Heart right ventricle (tissue), 16 donors: ENCODE results near the gene NEBL. TPM values are rescaled to one million over a fixed set of nuclear protein-coding genes. Genes with fewer than 3 reads are reported as not detected.

Experiments used
- ATAC-seq, 8 donors: fragments of 200-7000 bp; cut with Tn5 transposase; one replicate each; pipeline ENCODE4 v1.9.1; 2020; ENCODE audit warnings: mild to moderate bottlenecking in 8 of 8, moderate library complexity in 8 of 8, moderate number of reproducible peaks in 1 of 8
- DNase-seq, 2 donors: peaks; one replicate each; pipeline ENCODE4 v3.0.0-alpha.2; 2020
- H3K27ac ChIP-seq, 10 donors: fragments of 200-600 bp; sonication (generic) in 2 of 10; one replicate each; pipeline versions ENCODE4 v1.5.0 to v1.8.0; 2020 to 2022; ENCODE audit warnings: mild to moderate bottlenecking in 3 of 10
- H3K27me3 ChIP-seq, 7 donors: fragments of 200-600 bp; one replicate each; pipeline ENCODE4 v1.8.0; 2021 to 2022; ENCODE audit warnings: mild to moderate bottlenecking in 2 of 7
- H3K36me3 ChIP-seq, 9 donors: fragments of 200-600 bp; sonication (generic) in 1 of 9; one replicate each; pipeline versions ENCODE4 v1.5.0 to v1.8.0; 2020 to 2022; ENCODE audit warnings: mild to moderate bottlenecking in 2 of 9
- H3K4me1 ChIP-seq, 9 donors: fragments of 200-600 bp; sonication (generic) in 1 of 9; one replicate each; pipeline versions ENCODE4 v1.5.0 to v1.8.0; 2020 to 2022; ENCODE audit warnings: mild to moderate bottlenecking in 4 of 9
- H3K4me3 ChIP-seq, 10 donors: fragments of 200-600 bp; sonication (generic) in 2 of 10; one replicate each; pipeline versions ENCODE4 v1.5.0 to v1.8.0; 2020 to 2022; ENCODE audit warnings: mild to moderate bottlenecking in 7 of 10, moderate library complexity in 2 of 10
- H3K9me3 ChIP-seq, 11 donors: fragments of 200-600 bp in 10 of 11; sonication (generic) in 2 of 11; one replicate each; pipeline versions ENCODE4 v1.5.0 to v1.8.0; 2013 to 2022; ENCODE audit warnings: mild to moderate bottlenecking in 2 of 11, control low read depth in 1 of 11, moderate library complexity in 1 of 11
- WGBS, 2 donors: extraction: QIAGEN DNeasy Blood & Tissue Kit; methylation state at CpG; one replicate each; pipeline ENCODE4 v1.1.7; 2013; ENCODE audit warnings: inconsistent platforms in 1 of 2; 5-methylcytosine and 5-hydroxymethylcytosine counted together
- intact Hi-C, 10 donors: fragments of 100-400 bp; cut with DNase I; formaldehyde crosslinking; loops; one replicate each; pipeline versions ENCODE4 v1.11.1 to v1.14.2; 2022
- polyA plus RNA-seq, 2 donors: library from polyadenylated mRNA; stranded (reverse); fragments of 200-250 nt; gene quantifications; one replicate each; pipeline ENCODE4 v1.2.3, GENCODE V29; 2013
- total RNA-seq, 10 donors: library from RNA; stranded (reverse); fragmentation: NEBNext Ultra II Directional in 3 of 10; extraction: Animal tissue kit (Norgen Biotek cat#: 25700) in 3 of 10; gene quantifications; one replicate each; pipeline versions ENCODE4 v1.2.1 to v1.2.4, GENCODE V29; 2021 to 2023
- TF ChIP-seq, protein P1 (sequence below), 9 donors: fragments of 200-600 bp; sonication (generic) in 2 of 9; IDR thresholded peaks; one replicate each; pipeline versions ENCODE4 v1.5.0 to v1.8.0; 2021 to 2022; ENCODE audit warnings: antibody characterized with exemption in 9 of 9, mild to moderate bottlenecking in 5 of 9, moderate library complexity in 1 of 9
- donor health status: Arrhythmogenic right ventricular cardiomyopathy.
- donor health status: ischemic (EF 13 %, LVEDD 7.1; RV severe dilation, severe dysfunction).
- donor health status: healthy with polysubstance abuse.
- donor health status: DM: no; HTN: yes; CAD: no.
- donor health status: DM: no; HTN: no; CAD: no.
- donor health status: ischemic (EF 25% LVEDD 6.9; RV normal size, moderate dysfunction).
- donor health status: ischemic (EF 25% LVEDD 5.7; RV mildly dilated, moderate dysfunction).
- donor health status: healthy.
- donor health status: DM: yes; HTN: yes; CAD: no.
- donor health status: Ischemic cardiomyopathy.
- donor health status: ischemic (EF 35%, LVEDD 5.7; RV mildly dilated, moderate dysfunction).
- donor health status: nonischemic (EF 11% LVEDD 7.7; RV severe dilation, severe dysfunction).
- donor health status: DM: yes; HTN: yes; CAD: no.
- donor health status: PGD.
- donor health status: ischemic (EF 29% LVEDD 5.4; RV normal size, mild dysfunction).
- donor health status: nonischemic (EF 23%, LVEDD 6.1; RV moderate dilation, normal function).

The NEBL gene
- total and polyA plus RNA-seq, 12 donors, result 113 to 899 (median 722) TPM

DNA sequence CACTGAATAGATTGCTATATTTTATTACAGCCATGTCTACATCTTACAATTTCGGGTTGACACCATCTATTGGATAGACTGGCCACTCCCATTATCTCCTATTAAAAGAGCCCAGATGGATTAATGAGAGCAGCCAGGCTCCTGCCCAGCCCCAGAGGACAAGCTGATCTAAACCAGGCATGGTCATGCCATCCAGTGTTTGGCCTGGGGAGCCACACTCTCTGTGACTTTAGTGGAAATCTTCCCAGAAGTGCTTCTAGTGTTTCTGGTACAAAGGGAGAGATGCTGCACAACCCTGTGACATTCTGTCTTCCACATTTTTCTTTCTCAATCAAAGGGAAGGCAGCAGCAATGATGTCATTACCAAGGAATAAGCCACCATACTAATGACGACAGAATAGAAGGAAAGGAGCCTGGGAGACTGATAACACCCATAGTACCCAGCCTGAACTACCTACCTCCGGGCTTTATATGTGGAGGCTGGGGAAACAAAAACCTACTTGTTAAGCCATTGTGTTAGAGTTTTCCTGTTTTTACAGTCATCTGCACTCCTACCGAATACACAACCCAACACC lies 5.0 kb downstream of the NEBL start:
- 34 to 43% methylated on average over 4 of the region's 4 CpGs for WGBS, 2 donors
- H3K9me3 ChIP-seq, result no peaks in the 10 kb centered on the region
- H3K4me1 ChIP-seq, result peaks cover 0 to 20% (median 5%) of the 10 kb centered on the region in 9 donors
- intact Hi-C loops, result loop anchor here in 3 of 10 donors (5.0 to 10.0 kb wide), 3 partner anchors 123 to 185 kb away; no protein-coding TSS in a partner anchor
- no peaks in the 10 kb centered on the region for H3K27me3 ChIP-seq
- peak overlapping the region; percentile 15 to 59 (median 48) for H3K4me3 ChIP-seq
- TF ChIP-seq, protein P1, sequence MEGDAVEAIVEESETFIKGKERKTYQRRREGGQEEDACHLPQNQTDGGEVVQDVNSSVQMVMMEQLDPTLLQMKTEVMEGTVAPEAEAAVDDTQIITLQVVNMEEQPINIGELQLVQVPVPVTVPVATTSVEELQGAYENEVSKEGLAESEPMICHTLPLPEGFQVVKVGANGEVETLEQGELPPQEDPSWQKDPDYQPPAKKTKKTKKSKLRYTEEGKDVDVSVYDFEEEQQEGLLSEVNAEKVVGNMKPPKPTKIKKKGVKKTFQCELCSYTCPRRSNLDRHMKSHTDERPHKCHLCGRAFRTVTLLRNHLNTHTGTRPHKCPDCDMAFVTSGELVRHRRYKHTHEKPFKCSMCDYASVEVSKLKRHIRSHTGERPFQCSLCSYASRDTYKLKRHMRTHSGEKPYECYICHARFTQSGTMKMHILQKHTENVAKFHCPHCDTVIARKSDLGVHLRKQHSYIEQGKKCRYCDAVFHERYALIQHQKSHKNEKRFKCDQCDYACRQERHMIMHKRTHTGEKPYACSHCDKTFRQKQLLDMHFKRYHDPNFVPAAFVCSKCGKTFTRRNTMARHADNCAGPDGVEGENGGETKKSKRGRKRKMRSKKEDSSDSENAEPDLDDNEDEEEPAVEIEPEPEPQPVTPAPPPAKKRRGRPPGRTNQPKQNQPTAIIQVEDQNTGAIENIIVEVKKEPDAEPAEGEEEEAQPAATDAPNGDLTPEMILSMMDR (IDR thresholded peaks at IDR 0.05), result peak in 1 of 9 donors; percentile 16
- DNase-seq (peak; percentile 31 to 33), ATAC-seq (peak; percentile 20 to 90 (median 80))
- peak overlapping the region; percentile 48 to 95 (median 88) for H3K27ac ChIP-seq
- peaks cover 0 to 24% (median 0%) of the 10 kb centered on the region in 9 donors for H3K36me3 ChIP-seq

DNA sequence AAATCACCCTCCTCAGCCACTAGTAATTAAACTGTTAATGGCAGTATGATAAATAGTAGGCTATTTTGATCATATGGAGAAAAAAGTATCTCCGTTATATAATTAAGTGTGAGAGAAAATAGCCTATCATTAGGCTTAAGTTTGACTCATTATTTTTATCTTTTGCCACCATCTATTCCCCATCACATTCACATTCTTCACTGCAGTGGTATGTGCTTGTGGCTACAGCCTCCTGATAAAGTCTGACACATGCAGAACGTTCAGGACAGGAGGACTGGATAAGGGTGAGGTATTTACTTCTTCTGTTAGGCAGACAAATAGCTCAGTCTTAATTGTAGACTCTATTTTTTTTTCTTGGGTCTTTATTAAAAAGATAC lies 5.8 kb downstream of the NEBL start:
- Histone ChIP-seq H3K4me3 (peak overlapping the region in 9 of 10 donors; percentile 2 to 59 (median 35)), H3K4me1 (peaks cover 0 to 27% (median 5%) of the 10 kb centered on the region in 9 donors), H3K9me3 (no peaks in the 10 kb centered on the region), H3K27me3 (no peaks in the 10 kb centered on the region), H3K27ac (peak overlapping the region in 9 of 10 donors; percentile 23 to 95 (median 89)), H3K36me3 (peaks cover 0 to 30% (median 0%) of the 10 kb centered on the region in 9 donors)
- DNase-seq (no peak), ATAC-seq (peak in 4 of 8 donors; percentile 47 to 68 (median 56))
- TF ChIP-seq, protein P1 (IDR thresholded peaks at IDR 0.05), result no peak
- intact Hi-C loops, result loop anchor here in 3 of 10 donors (5.0 to 10.0 kb wide), 3 partner anchors 123 to 186 kb away; no protein-coding TSS in a partner anchor
- 23 to 42% methylated on average over 2 of the region's 2 CpGs for WGBS, 2 donors

DNA sequence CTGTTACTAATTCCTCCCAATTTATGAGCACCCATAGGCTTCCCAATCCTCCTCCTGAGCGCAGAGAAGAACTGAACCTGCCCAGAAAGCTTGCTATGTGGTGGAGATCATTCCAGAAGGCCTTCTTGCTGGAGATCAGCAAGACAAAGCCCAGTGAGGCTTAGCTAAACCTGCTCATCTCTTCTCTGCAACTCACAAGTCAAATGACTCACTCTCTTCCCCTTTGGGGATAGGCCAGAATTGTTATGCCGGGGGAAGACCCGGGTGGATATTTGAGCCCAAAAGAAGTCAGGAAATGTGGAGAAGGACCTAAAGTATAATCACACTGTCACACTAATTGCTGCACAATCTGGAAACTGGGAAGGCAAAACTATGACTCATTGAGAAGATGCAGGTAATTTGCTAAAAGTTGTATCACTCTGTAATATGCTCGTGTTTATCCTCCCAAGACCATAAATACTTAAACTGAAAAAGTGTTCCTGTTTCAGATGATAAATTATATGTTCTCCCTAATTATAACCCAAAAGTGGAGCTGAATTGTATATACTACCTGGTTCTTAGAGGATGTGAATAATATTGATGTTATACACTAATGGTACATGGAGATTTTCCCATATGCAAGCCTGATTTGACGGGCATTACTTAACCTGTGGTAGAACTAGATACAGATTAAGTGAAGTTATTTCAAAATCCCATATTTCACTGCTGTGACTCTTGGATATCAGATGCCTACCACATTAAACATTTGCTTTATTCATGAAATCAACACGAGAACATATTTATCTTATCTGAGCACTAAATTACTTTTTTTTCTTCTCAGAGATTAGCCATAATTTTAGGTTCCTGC lies 6.4 kb downstream of the NEBL start:
- Histone ChIP-seq H3K27me3 (no peaks in the 10 kb centered on the region), H3K4me3 (peak overlapping the region in 9 of 10 donors; percentile 2 to 59 (median 35)), H3K9me3 (no peaks in the 10 kb centered on the region), H3K4me1 (peaks cover 0 to 33% (median 5%) of the 10 kb centered on the region in 9 donors), H3K36me3 (peaks cover 0 to 34% (median 0%) of the 10 kb centered on the region in 9 donors), H3K27ac (peak overlapping the region; percentile 2 to 95 (median 88))
- intact Hi-C loops, result loop anchor here in 3 of 10 donors (5.0 to 10.0 kb wide), 3 partner anchors 124 to 187 kb away; no protein-coding TSS in a partner anchor
- ATAC-seq, result peak in 1 of 8 donors; percentile 1
- no peak for DNase-seq
- WGBS, 2 donors, result 29 to 42% methylated on average over 6 of the region's 6 CpGs
- TF ChIP-seq, protein P1 (IDR thresholded peaks at IDR 0.05), result no peak

DNA sequence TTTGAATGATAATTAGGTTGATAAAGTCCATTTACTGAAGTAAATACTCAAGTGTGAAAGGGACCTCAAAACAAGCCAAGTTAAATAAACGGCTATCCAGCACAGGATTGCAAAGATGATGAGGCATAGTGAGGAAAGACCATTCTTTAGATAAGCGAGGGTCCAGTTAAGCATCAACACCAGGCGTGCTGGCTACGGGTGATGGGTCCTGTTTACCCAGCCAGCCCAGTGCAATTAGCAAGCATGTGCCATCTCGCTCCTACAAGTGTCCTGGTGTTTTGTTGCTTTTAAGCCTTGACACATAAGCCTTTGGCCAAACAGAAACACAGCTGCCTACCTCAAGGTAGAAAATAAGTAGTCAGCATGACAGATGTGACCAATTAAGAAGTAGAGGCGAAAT lies 7.1 kb downstream of the NEBL start:
- intact Hi-C loops, result loop anchor here in 3 of 10 donors (5.0 to 10.0 kb wide), 3 partner anchors 125 to 187 kb away; no protein-coding TSS in a partner anchor
- TF ChIP-seq, protein P1 (IDR thresholded peaks at IDR 0.05), result no peak
- Histone ChIP-seq H3K36me3 (peaks cover 0 to 38% (median 0%) of the 10 kb centered on the region in 9 donors), H3K27ac (peak overlapping the region; percentile 2 to 95 (median 88)), H3K4me1 (peaks cover 0 to 38% (median 5%) of the 10 kb centered on the region in 9 donors), H3K27me3 (no peaks in the 10 kb centered on the region), H3K4me3 (peak overlapping the region in 9 of 10 donors; percentile 2 to 59 (median 35)), H3K9me3 (no peaks in the 10 kb centered on the region)
- ATAC-seq (no peak), DNase-seq (no peak)
- 24 to 49% methylated on average over 6 of the region's 6 CpGs for WGBS, 2 donors
